ENCODE measurements around the gene HNRNPUL1. TPM values are rescaled to one million over a fixed set of nuclear protein-coding genes. Genes with fewer than 3 reads are reported as not detected.

HNRNPUL1 gene
- total and polyA plus RNA-seq, 2 donors, result 79.3 to 123 TPM

DNA sequence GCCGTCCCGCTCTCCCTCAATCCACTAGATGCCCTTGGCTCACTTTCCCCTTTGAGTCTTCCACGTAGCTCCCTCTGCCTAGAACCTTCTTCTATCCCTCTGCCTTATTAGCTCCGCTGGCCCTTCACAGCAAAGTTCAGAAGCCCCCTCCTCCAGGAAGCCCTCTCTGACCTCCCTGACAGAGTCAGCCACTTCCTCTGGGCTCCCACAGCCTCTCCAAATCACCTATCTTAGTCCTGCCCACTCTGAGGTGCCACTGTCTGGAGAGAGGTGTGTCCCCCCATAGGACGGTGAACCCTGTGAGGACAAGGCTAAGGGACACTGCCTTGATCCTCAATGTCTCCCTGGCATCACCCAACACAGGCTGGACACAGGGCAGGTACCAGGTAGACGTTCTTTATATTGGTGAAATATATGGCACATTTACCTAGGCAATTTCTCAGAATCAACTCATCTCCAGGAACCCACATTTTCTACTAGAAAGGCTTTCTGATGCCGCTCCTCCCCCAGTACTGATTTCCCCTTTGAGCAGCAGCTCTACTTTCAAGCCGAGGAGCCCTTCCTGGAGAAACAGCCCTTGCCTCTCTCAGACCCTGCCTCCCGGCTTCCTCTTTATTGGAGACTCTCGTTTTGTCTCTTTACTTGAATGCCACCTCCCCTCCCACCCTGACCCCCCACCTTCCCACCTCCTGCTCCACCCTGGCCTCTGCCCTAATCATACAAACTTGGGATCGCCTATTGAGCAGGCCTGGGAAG, 93.0 kb downstream of the HNRNPUL1 start:
- H3K4me3 ChIP-seq (ENCODE audit: low read depth, low read length), result no peak overlapping the region
- 82% methylated on average over 11 of the region's 11 CpGs for WGBS

More for the DNA sequence above, 93.0 kb downstream of the HNRNPUL1 start:
- no peak for DNase-seq (ENCODE audit: extremely low spot score)
- H3K4me1 ChIP-seq (ENCODE audit: insufficient read depth), result no peaks in the 10 kb centered on the region
- H3K36me3 ChIP-seq (ENCODE audit: insufficient read depth), result no peaks in the 10 kb centered on the region
- no peak overlapping the region for H3K27ac ChIP-seq (ENCODE audit: low read depth)

Small RNA genes lying within 50 kb of the gene (small RNA-seq; reads per million reads assigned to genes)
- gene RN7SL34P, result not detected

Other genes starting within 250 kb of the HNRNPUL1 start
- not detected for gene CYP2A13, start 175.9 kb upstream of the HNRNPUL1 start, total RNA-seq
- gene CYP2A13, start 175.9 kb upstream of the HNRNPUL1 start, polyA plus RNA-seq, result 0.05 TPM
- not detected for gene CYP2F1, start 149.9 kb upstream of the HNRNPUL1 start, total RNA-seq
- gene CYP2F1, start 149.9 kb upstream of the HNRNPUL1 start, polyA plus RNA-seq, result not detected
- 0.53 TPM for gene CYP2S1, start 71.2 kb upstream of the HNRNPUL1 start, total RNA-seq
- 3.9 TPM for gene CYP2S1, start 71.2 kb upstream of the HNRNPUL1 start, polyA plus RNA-seq
- 53.7 TPM for gene AXL, start 45.1 kb upstream of the HNRNPUL1 start, total RNA-seq
- 55.0 TPM for gene AXL, start 45.1 kb upstream of the HNRNPUL1 start, polyA plus RNA-seq
- gene CCDC97, start 45.8 kb downstream of the HNRNPUL1 start, total RNA-seq, result 7.2 TPM
- gene CCDC97, start 45.8 kb downstream of the HNRNPUL1 start, polyA plus RNA-seq, result 18.0 TPM
- 9.2 TPM for gene TGFB1, start 89.5 kb downstream of the HNRNPUL1 start, total RNA-seq
- 58.9 TPM for gene TGFB1, start 89.5 kb downstream of the HNRNPUL1 start, polyA plus RNA-seq
- 1.9 TPM for gene B9D2, start 99.8 kb downstream of the HNRNPUL1 start, total RNA-seq
- 10.0 TPM for gene B9D2, start 99.8 kb downstream of the HNRNPUL1 start, polyA plus RNA-seq
- 6.6 TPM for gene TMEM91, start 112.2 kb downstream of the HNRNPUL1 start, total RNA-seq
- 36.2 TPM for gene TMEM91, start 112.2 kb downstream of the HNRNPUL1 start, polyA plus RNA-seq
- 11.2 TPM for gene EXOSC5, start 133.0 kb downstream of the HNRNPUL1 start, total RNA-seq
- 31.0 TPM for gene EXOSC5, start 133.0 kb downstream of the HNRNPUL1 start, polyA plus RNA-seq
- 25.8 TPM for gene BCKDHA, start 133.4 kb downstream of the HNRNPUL1 start, total RNA-seq
- 47.0 TPM for gene BCKDHA, start 133.4 kb downstream of the HNRNPUL1 start, polyA plus RNA-seq
- gene B3GNT8, start 163.0 kb downstream of the HNRNPUL1 start, total RNA-seq, result 0.69 TPM
- gene B3GNT8, start 163.0 kb downstream of the HNRNPUL1 start, polyA plus RNA-seq, result 4.5 TPM
- gene DMAC2, start 175.5 kb downstream of the HNRNPUL1 start, total RNA-seq, result 15.2 TPM
- 77.4 TPM for gene DMAC2, start 175.5 kb downstream of the HNRNPUL1 start, polyA plus RNA-seq
- gene ERICH4, start 178.8 kb downstream of the HNRNPUL1 start, total RNA-seq, result not detected
- not detected for gene ERICH4, start 178.8 kb downstream of the HNRNPUL1 start, polyA plus RNA-seq